ENCODE data around the gene TUBA3E.
"Not testable (repeated sequence)": the region's sequence is repeated elsewhere in the genome, so short reads cannot be mapped to it uniquely, and the experiment has no call there.

GRCh38 chr2:130152136-130152815, 46.0 kb downstream of the TUBA3E start:
- TF ChIP-seq CTCF, POLR2A, POLR2AphosphoS5 (IDR thresholded peaks at IDR 0.05): not testable (repeated sequence)
